ENCODE data around the gene ITPA. TPM values are rescaled to one million over a fixed set of nuclear protein-coding genes. Genes with fewer than 3 reads are reported as not detected.

Gene ITPA
- total and polyA plus RNA-seq, 2 of the 8 experiments (the other 6 are each of a cell fraction or from before 2014, with no cell fraction given): 88.2 to 94.0 TPM

DNA sequence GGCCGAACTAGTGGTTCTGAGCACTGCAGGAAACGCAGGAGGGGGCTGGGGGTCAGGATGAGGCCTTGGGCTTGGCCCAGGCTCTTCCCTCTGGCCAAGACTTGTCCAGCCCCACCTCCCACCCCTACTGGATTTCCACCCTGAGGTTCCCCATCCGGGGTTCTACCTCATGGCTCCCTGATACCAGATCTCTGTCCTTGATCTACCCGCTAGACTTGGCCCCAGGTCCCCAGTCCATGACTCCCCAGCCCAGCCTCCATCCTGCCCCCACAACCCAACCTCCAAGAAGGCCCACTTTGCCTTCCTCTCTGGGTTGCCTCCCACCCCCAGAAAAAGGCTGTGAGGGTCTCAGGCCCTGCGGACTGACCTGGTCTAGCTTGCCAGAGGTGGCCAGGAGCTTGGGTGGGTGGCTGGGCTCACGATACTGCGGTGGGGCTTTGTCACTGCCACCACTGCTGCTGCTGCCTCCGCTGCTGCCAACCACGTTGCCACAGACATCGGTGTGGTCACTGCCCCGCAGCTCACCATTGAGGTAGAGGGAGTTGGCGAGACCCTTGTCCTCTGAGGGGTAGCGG lies 42.9 kb upstream of the ITPA start:
- Histone ChIP-seq H4K20me1 (replicated peaks in 1 of 2; ENCODE audit: control insufficient read depth in 1 of 2, insufficient read depth in 2 of 2, low read length in 2 of 2) (no peaks in the 10 kb centered on the region), H3K4me3 (ENCODE audit: extremely low read depth in 1 of 4, insufficient read depth in 2 of 4, low read depth in 3 of 4, low read length in 4 of 4) (no peak overlapping the region), H3K4me2 (ENCODE audit: insufficient read depth in 1 of 2, low read depth in 2 of 2, low read length in 2 of 2) (no peak overlapping the region), H3K79me1 (ENCODE audit: low read depth, low read length) (no peaks in the 10 kb centered on the region), H2BK120ac (replicated peaks; ENCODE audit: low read depth, low read length) (no peak overlapping the region), H2AK5ac (ENCODE audit: low read depth, low read length) (no peak overlapping the region), H3K4me1 (replicated peaks in 1 of 4; ENCODE audit: control insufficient read depth in 3 of 4, insufficient read depth in 4 of 4, low read length in 3 of 4) (peaks cover 5 to 22% (median 17%) of the 10 kb centered on the region in 4 experiments), H3K23me2 (ENCODE audit: low read depth, low read length) (peaks cover 7% of the 10 kb centered on the region; the same call in 1 of the 2 replicates), H3K79me2 (ENCODE audit: control insufficient read depth in 1 of 2, insufficient read depth in 2 of 2, low read length in 2 of 2) (no peaks in the 10 kb centered on the region), H2BK20ac (ENCODE audit: low read length) (no peak overlapping the region), H3K56ac (replicated peaks; ENCODE audit: insufficient read length, low read depth, low read length) (no peak overlapping the region), H3K9me3 (ENCODE audit: insufficient read depth in 2 of 2, low read depth in 1 of 2, low read length in 1 of 2) (no peaks in the 10 kb centered on the region), H3K23ac (ENCODE audit: insufficient read length) (no peak overlapping the region), H4K91ac (replicated peaks; ENCODE audit: insufficient read length, low read length) (no peak overlapping the region), H3K9ac (replicated peaks in 1 of 4; ENCODE audit: extremely low read depth in 1 of 4, low read depth in 3 of 4, low read length in 3 of 4) (no peak overlapping the region), H4K5ac (ENCODE audit: insufficient read length, low read depth, low read length) (no peak overlapping the region), H3K14ac (ENCODE audit: insufficient read length) (no peak overlapping the region), H3K4ac (replicated peaks; ENCODE audit: insufficient read length, low read depth, low read length) (no peak overlapping the region), H2BK5ac (ENCODE audit: low read depth, low read length) (peak overlapping the region; percentile 60; the same call in 1 of the 2 replicates), H3K27me3 (replicated peaks in 1 of 4; ENCODE audit: control insufficient read depth in 3 of 4, extremely low read depth in 1 of 4, insufficient read depth in 3 of 4, low read length in 3 of 4) (no peaks in the 10 kb centered on the region; a peak in 1 of 7 replicates), H4K8ac (ENCODE audit: extremely low read depth, insufficient read depth, low read length) (no peak overlapping the region), H3K27ac (ENCODE audit: low read depth, low read length) (no peak overlapping the region), H2AFZ (ENCODE audit: low read length) (no peak overlapping the region), H3K18ac (ENCODE audit: extremely low read depth, low read length) (no peak overlapping the region), H3K36me3 (ENCODE audit: control insufficient read depth in 2 of 4, insufficient read depth in 4 of 4, low read length in 3 of 4) (peaks cover 0 to 15% (median 2%) of the 10 kb centered on the region in 4 experiments; a peak in 5 of 8 replicates), H2BK12ac (ENCODE audit: low read depth, low read length) (no peak overlapping the region), H2BK15ac (ENCODE audit: low read length) (no peak overlapping the region)
- ChIA-PET POLR2A (ENCODE audit: partially characterized antibody) (interaction anchor here (1.3 to 2.8 kb wide), 3 partner anchors 19 to 54 kb away, joined by 3 to 11 read pairs (median 3); partner anchors contain the start of gene ITPA), CTCF (ENCODE audit: partially characterized antibody) (interaction anchor here (1.2 to 1.7 kb wide), 3 partner anchors 49 to 113 kb away, joined by 3 to 6 read pairs (median 4); no protein-coding TSS in a partner anchor)
- 94% methylated on average over 13 of the region's 13 CpGs; no CpG with 5 or more reads in 1 of the 2 experiments for WGBS, 2 experiments (ENCODE audit: extremely low coverage in 1 of 2, insufficient coverage in 1 of 2, insufficient read length in 1 of 2, insufficient replicate concordance in 2 of 2, low coverage in 1 of 2, low lambda C conversion rate in 2 of 2, missing lambda C conversion rate in 1 of 2)
- no peak for FAIRE-seq
- DNase-seq (ENCODE audit: low read depth in 1 of 2, low spot score in 2 of 2): no peak
